Measurements from ENCODE around the gene TSEN54.
A peak's percentile ranks its signal among the peaks of the same experiment; 100 is the strongest.

TSEN54 gene

GRCh38 chr17:75524970-75525805 lies 8.9 kb downstream of the TSEN54 start, which contains the start of gene LLGL2:
LLGL2 (plus strand) TSS chr17:75525697; CDS start chr17:75543427, 17,730 bp downstream.
- peaks cover 15% of the 10 kb centered on the region for H3K36me3 ChIP-seq (ENCODE audit: low read depth)
- peak; percentile 77 for ATAC-seq (ENCODE audit: low read depth)
- peak within 1 kb of the TSS; percentile 58 for H3K4me3 ChIP-seq (ENCODE audit: severe bottlenecking)
- no peaks in the 10 kb centered on the region for H3K9me3 ChIP-seq (ENCODE audit: severe bottlenecking)
- peaks cover 5% of the 10 kb centered on the region for H3K4me1 ChIP-seq (ENCODE audit: insufficient read depth, poor library complexity, severe bottlenecking)
- TF ChIP-seq CTCF (IDR thresholded peaks at IDR 0.05; ENCODE audit: poor library complexity, severe bottlenecking) = peak; percentile 72
- no peaks in the 10 kb centered on the region for H3K27me3 ChIP-seq (ENCODE audit: insufficient read depth, poor library complexity, severe bottlenecking)
- H3K27ac ChIP-seq (ENCODE audit: poor library complexity, severe bottlenecking) = peak within 1 kb of the TSS; percentile 59
- peak; percentile 87 for DNase-seq (ENCODE audit: low spot score)

GRCh38 chr17:75525806-75526554 lies 9.7 kb downstream of the TSEN54 start:
- H3K4me3 ChIP-seq (ENCODE audit: severe bottlenecking) = peak overlapping the region; percentile 58

GRCh38 chr17:75526555-75527270 lies 10.4 kb downstream of the TSEN54 start:
- Histone ChIP-seq H3K27me3 (ENCODE audit: insufficient read depth, poor library complexity, severe bottlenecking) (no peaks in the 10 kb centered on the region), H3K27ac (ENCODE audit: poor library complexity, severe bottlenecking) (no peak overlapping the region), H3K9me3 (ENCODE audit: severe bottlenecking) (no peaks in the 10 kb centered on the region), H3K4me1 (ENCODE audit: insufficient read depth, poor library complexity, severe bottlenecking) (peaks cover 10% of the 10 kb centered on the region), H3K36me3 (ENCODE audit: low read depth) (peaks cover 9% of the 10 kb centered on the region), H3K4me3 (ENCODE audit: severe bottlenecking) (peak overlapping the region; percentile 58)
- no peak for TF ChIP-seq CTCF (IDR thresholded peaks at IDR 0.05; ENCODE audit: poor library complexity, severe bottlenecking)
- DNase-seq (ENCODE audit: low spot score) (no peak), ATAC-seq (ENCODE audit: low read depth) (no peak)

More at GRCh38 chr17:75525806-75526554, 9.7 kb downstream of the TSEN54 start:
- H3K27me3 ChIP-seq (ENCODE audit: insufficient read depth, poor library complexity, severe bottlenecking) = no peaks in the 10 kb centered on the region
- peak; percentile 67 for DNase-seq (ENCODE audit: low spot score)
- ATAC-seq (ENCODE audit: low read depth) = peak; percentile 24
- TF ChIP-seq CTCF (IDR thresholded peaks at IDR 0.05; ENCODE audit: poor library complexity, severe bottlenecking) = no peak
- H3K27ac ChIP-seq (ENCODE audit: poor library complexity, severe bottlenecking) = peak overlapping the region; percentile 59
- peaks cover 5% of the 10 kb centered on the region for H3K4me1 ChIP-seq (ENCODE audit: insufficient read depth, poor library complexity, severe bottlenecking)
- H3K9me3 ChIP-seq (ENCODE audit: severe bottlenecking) = no peaks in the 10 kb centered on the region
- peaks cover 14% of the 10 kb centered on the region for H3K36me3 ChIP-seq (ENCODE audit: low read depth)

GRCh38 chr17:75530837-75531720 lies 14.8 kb downstream of the TSEN54 start:
- peaks cover 10% of the 10 kb centered on the region for H3K4me1 ChIP-seq (ENCODE audit: insufficient read depth, poor library complexity, severe bottlenecking)
- no peaks in the 10 kb centered on the region for H3K27me3 ChIP-seq (ENCODE audit: insufficient read depth, poor library complexity, severe bottlenecking)
- TF ChIP-seq CTCF (IDR thresholded peaks at IDR 0.05; ENCODE audit: poor library complexity, severe bottlenecking) = no peak
- no peaks in the 10 kb centered on the region for H3K9me3 ChIP-seq (ENCODE audit: severe bottlenecking)
- DNase-seq (ENCODE audit: low spot score) (no peak), ATAC-seq (ENCODE audit: low read depth) (peak; percentile 17; the same call in 1 of the 3 replicates)
- no peak overlapping the region for H3K4me3 ChIP-seq (ENCODE audit: severe bottlenecking)
- H3K36me3 ChIP-seq (ENCODE audit: low read depth) = peaks cover 16% of the 10 kb centered on the region
- H3K27ac ChIP-seq (ENCODE audit: poor library complexity, severe bottlenecking) = peak overlapping the region; percentile 33
